IPS DF 4.7 (cell line): Measurements from ENCODE around the gene MISP3.
"Not testable (repeated sequence)": the region's sequence is repeated elsewhere in the genome, so short reads cannot be mapped to it uniquely, and the experiment has no call there.

Experiments
- DNase-seq: peaks from one replicate; pipeline ENCODE4 v3.0.0-alpha.2; 2013; ENCODE audit warnings: low spot score; ENCODE audit errors: extremely low read depth

MISP3 gene

GRCh38 chr19:14072535-14073260 lies at the start of gene MISP3:
Gene MISP3, plus strand, starts transcription at chr19:14072786. Its CDS starts 524 bp downstream, at chr19:14073310.
- DNase-seq: no peak

DNA sequence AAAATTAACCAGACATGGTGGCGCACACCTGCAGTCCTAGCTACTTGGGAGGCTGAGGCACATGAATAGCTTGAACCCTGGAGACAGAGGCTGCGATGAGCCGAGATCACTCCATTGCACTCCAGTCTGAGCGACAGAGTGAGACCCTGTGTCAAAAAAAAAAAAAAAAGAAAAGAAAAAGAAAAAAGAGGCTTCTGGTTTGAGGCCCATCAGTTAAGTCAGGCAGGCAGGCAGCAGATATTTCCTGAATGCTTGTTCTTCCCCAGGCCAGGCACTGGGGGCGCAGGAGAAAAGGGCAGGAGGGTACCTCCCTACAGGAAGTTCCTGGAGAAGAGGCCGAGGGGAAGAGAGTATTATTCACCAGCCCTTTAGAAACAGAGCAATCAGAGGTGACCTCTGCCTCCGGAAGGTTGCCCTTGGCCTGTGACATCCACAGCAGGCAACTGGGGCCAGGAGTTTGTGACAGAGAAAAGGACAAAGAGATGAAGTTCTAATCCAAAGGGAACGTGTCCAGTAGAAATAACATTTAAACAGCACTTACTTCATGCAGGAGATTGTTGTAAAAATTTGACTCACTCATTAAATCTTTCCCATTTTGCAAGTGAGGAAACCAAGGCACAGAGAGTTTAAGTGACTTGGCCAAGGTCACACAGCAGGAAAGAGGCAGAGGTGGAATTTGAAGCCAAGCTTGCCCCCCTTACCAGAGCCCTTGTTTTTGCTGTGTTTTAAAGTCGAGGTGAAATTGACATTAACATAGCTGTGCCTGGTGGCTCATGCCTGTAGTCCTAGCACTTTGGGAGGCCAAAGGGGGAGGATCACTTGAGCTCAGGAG lies 49.0 kb upstream of the MISP3 start:
- no peak for DNase-seq

DNA sequence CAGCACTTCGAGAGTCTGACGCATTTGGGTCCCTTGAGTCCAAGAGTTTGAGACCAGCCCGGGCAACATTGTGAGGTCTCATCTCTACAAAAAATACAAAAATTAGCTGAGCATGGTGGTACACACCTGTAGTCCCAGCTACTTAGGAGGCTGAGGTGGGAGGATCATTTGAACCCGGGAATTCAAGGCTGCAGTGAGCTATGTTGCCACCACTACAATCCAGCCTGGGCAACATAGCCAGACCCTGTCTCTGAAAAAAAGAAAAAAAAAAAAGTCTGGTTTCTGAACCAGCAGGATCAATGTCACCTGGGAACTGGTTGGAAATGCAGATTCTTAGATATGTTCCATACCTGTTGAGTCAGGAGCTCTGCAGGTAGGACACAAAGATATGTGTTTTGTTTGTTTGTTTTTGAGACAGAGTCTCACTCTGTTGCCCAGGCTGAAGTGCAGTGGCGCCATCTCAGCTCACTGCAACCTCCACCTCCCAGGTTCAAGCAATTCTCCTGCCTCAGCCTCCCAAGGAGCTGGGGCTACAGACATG lies 45.9 kb upstream of the MISP3 start:
- not testable (repeated sequence) for DNase-seq

- DNase-seq: no peak
Observed at GRCh38 chr19:14027856-14028450, 44.6 kb upstream of the MISP3 start, which contains the start of gene RLN3. Gene RLN3, plus strand, starts transcription at chr19:14028148. Its CDS starts 57 bp downstream, at chr19:14028205.

GRCh38 chr19:14028901-14029300 lies 43.7 kb upstream of the MISP3 start:
- DNase-seq: no peak

DNA sequence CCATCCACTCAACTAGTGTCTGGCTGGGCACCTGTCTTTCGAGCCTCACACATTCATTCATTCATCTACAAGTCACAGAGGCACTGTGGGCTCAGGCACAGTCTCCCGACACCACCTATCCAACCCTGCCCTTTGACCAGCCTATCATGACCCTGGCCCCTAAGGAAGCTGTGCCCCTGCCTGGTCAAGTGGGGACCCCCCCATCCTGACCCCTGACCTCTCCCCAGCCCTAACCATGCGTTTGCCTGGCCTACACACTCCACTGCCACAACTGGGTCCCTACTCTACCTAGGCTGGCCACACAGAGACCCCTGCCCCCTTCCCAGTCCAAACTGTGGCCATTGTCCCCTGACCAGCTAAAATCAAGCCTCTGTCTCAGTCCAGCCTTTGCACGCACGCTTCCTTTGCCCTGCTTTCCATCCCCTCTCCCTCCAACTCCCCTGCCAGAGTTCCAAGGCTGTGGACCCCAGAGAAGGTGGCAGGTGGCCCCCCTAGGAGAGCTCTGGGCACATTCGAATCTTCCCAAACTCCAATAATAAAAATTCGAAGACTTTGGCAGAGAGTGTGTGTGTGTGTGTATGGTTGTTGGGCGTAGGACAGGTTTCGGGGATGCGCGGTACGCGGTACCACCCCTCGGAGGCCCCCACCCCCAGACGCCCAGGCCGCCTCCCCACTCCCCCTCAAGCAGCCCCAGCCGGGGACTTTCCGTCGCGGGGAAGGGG lies 41.4 kb upstream of the MISP3 start:
- DNase-seq: no peak

DNA sequence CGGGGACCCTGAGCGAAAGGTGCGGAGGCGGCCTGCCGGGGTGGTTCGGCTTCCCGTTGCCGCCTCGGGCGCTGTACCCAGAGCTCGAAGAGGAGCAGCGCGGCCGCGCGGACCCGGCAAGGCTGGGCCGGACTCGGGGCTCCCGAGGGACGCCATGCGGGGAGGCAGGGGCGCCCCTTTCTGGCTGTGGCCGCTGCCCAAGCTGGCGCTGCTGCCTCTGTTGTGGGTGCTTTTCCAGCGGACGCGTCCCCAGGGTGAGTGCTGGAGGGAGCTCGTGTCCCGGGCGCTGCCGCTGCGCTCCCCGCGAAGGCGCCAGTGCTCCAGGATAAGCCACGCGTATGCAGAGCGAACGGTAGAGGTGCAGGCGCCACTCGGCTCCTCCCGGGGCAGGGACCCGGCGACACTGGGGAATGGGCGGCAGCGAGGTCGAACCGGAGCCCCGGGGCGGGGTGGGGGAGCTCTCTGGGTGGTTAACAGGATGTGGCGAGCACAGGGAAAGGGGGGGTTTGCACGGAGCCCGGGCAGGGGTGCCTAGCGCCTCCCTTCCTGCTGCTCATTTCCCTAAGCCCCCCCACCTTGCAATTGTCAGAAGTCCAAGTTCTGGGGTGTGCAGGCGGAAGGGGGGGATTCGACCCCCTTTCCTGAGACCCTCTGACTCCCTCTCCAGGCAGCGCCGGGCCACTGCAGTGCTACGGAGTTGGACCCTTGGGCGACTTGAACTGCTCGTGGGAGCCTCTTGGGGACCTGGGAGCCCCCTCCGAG lies 40.7 kb upstream of the MISP3 start, which contains the start of gene IL27RA:
Gene IL27RA (plus strand): TSS at position 44 of the 762 bp plus-strand sequence. CDS start 111 bp downstream, at position 155.
- peak; percentile 36 for DNase-seq

- no peak for DNase-seq
Observed at GRCh38 chr19:14033946-14034345, 38.6 kb upstream of the MISP3 start.

DNA sequence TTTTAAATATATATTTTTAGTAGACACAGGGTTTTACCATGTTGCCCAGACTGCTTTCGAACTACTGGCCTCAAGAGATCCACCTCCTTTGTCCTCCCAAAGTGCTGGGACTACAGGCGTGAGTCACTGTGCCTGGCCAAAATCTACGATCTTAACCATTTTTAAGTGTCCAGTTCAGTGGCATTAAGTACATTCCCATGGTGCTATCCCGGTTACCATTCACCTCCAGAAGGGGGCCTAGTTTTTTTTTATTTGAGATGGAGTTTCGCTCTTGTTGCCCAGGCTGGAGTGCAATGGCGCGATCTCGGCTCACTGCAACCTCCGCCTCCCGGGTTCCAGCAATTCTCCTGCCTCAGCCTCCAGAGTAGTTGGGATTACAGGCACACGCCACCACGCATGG lies 37.4 kb upstream of the MISP3 start:
- DNase-seq: not testable (repeated sequence)

DNA sequence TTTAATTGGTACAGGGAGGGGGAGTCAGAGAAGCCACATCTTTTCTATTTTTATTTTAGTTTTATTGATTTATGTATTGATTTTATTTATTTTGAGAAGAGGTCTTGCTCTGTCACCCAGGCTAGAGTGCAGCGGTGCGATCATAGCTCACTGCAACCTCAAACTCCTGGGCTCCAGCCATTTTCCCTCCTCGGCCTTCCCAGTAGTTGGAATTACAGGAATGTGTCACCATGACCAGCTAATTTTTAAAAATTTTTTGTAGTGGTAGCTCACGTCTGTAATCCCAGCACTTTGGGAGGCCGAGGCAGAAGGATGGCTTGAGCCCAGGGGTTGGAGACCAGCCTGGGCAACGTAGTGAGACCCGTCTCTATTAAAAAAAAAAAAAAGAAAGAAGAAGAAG lies 36.9 kb upstream of the MISP3 start:
- DNase-seq: no peak

DNA sequence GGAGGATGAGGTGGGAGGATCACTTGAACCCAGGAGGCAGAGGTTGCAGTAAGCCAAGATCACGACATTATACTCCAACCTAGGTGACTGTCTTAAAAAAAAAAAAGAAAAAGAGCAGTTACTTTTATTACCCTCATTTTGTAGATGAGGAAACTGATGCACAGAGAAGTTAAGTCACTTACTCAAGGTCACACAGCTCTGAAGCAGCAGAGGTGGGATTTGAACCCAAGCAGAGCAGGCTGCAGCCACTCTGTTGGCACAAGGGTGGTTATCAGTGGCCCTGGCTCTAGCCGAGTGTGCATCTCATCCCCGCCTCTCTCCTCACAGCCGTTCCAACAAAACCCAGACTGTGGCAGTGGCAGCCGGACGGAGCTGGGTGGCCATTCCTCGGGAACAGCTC lies 33.4 kb upstream of the MISP3 start:
- DNase-seq: no peak

- not testable (repeated sequence) for DNase-seq
Observed at GRCh38 chr19:14042659-14043608, 29.7 kb upstream of the MISP3 start.

DNA sequence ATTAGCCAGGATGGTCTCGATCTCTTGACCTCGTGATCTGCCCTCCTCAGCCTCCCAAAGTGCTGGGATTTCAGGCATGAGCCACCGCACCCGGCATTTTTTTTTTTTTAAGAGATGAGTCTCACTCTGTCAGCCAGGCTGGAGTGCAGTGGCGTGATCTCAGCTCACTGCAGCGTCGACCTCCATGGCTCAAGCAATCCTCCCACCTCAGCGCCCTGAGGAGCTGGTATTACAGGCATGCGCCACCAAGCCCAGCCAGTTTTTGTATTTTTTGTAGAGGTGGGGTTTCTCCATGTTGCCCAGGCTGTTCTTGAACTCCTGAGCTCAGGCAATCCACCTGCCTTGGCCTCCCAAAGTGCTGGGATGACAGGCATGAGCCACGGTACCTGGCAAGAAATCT lies 24.7 kb upstream of the MISP3 start:
- not testable (repeated sequence) for DNase-seq

GRCh38 chr19:14048443-14049153 lies 24.0 kb upstream of the MISP3 start:
- DNase-seq: no peak

DNA sequence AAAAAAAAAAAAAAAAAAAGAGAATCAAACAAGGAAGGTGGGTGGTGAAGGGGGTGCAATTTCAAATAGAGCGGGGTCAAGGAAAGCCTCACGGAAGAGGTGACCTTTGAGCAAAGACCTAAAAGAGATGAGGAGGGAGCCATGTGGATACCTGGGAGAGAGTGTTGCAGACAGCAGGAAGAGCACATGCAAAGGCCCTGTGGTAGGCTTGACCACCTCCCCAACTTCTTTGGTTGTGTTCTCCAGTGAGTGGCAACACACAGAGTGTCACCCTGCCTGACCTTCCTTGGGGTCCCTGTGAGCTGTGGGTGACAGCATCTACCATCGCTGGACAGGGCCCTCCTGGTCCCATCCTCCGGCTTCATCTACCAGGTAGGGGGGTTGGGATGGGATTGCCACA lies 22.1 kb upstream of the MISP3 start:
- no peak for DNase-seq

- not testable (repeated sequence) for DNase-seq
Observed at GRCh38 chr19:14050961-14051360, 21.6 kb upstream of the MISP3 start.

DNA sequence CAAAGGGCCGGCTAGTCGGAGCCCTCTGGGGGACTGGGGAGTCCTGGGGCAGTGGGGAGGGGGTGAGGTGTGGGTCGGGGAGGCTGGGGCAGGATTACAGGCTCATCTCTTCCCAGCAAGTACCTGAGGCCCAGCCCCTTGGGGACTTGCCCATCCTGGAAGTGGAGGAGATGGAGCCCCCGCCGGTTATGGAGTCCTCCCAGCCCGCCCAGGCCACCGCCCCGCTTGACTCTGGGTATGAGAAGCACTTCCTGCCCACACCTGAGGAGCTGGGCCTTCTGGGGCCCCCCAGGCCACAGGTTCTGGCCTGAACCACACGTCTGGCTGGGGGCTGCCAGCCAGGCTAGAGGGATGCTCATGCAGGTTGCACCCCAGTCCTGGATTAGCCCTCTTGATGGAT lies 20.6 kb upstream of the MISP3 start:
- DNase-seq: no peak

- DNase-seq: no peak
Observed at GRCh38 chr19:14052470-14052869, 20.1 kb upstream of the MISP3 start.

GRCh38 chr19:14053032-14053431 lies 19.6 kb upstream of the MISP3 start:
- no peak for DNase-seq
